Thyroid gland (tissue), 4 donors: ENCODE measurements around the gene CD36.

ENCODE experiments used
- POLR2A ChIP-seq, 2 donors: fragments of 450-650 bp; IDR thresholded peaks; one replicate each; pipeline ENCODE4 v1.6.1; 2017; ENCODE audit warnings: antibody characterized with exemption in 2 of 2, mild to moderate bottlenecking in 2 of 2, moderate library complexity in 1 of 2
- TF ChIP-seq, protein P1 (sequence below), 6 experiments: fragments of 200-600 bp in 3 of 6; fragments of 450-650 bp in 3 of 6; sonication (generic) in 3 of 6; IDR thresholded peaks; one replicate each; pipeline ENCODE4 v1.5.1; 2016 to 2019; ENCODE audit warnings: antibody characterized with exemption in 6 of 6, mild to moderate bottlenecking in 2 of 6, inconsistent platforms in 1 of 6, moderate library complexity in 1 of 6

DNA sequence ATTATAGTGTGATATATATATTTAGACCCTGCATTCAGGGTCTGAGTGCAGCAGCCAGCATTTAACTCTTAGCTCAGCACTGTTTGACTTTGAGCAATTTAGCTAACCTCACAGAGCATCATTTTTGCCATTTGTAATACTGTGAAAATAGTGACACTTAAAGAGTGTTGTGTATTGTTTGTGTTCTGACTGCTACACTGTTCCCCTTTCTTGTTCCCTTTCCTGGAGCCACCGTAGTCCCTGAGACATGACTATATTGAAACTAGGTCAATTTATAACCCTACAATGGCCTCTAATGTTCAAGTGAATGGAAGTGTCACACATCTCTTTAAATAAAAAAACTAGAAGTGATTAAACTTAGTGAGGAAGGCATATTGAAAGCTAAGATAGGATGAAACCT is 20.3 kb upstream of the CD36 start:
- TF ChIP-seq, protein P1, sequence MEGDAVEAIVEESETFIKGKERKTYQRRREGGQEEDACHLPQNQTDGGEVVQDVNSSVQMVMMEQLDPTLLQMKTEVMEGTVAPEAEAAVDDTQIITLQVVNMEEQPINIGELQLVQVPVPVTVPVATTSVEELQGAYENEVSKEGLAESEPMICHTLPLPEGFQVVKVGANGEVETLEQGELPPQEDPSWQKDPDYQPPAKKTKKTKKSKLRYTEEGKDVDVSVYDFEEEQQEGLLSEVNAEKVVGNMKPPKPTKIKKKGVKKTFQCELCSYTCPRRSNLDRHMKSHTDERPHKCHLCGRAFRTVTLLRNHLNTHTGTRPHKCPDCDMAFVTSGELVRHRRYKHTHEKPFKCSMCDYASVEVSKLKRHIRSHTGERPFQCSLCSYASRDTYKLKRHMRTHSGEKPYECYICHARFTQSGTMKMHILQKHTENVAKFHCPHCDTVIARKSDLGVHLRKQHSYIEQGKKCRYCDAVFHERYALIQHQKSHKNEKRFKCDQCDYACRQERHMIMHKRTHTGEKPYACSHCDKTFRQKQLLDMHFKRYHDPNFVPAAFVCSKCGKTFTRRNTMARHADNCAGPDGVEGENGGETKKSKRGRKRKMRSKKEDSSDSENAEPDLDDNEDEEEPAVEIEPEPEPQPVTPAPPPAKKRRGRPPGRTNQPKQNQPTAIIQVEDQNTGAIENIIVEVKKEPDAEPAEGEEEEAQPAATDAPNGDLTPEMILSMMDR (IDR thresholded peaks at IDR 0.05) = no peak
- TF ChIP-seq POLR2A (IDR thresholded peaks at IDR 0.05) = no peak
